Measurements from ENCODE around the gene CD9.
"Not testable (repeated sequence)": the region's sequence is repeated elsewhere in the genome, so short reads cannot be mapped to it uniquely, and the experiment has no call there.

DNA sequence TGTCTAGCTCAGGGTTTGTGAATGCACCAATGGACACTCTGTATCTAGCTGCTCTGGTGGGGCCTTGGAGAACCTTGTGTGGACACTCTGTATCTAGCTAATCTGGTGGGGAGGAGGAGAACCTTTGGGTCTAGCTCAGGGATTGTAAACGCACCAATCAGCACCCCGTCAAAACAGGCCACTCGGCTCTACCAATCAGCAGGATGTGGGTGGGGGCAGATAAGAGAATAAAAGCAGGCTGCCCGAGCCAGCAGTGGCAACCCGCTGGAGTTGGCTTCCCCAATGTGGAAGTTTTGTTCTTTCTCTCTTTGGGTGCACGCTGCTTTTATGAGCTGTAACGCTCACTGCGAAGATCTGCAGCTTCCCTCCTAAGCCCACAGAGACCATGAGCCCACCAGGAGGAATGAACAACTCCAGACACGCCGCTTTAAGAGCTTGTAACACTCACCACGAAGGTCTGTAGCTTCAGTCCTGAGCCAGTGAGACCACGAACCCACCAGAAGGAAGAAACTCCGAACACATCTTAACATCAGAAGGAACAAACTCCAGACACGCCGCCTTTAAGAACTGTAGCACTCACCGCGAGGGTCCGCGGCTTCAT lies 40.1 kb upstream of the CD9 start:
- not testable (repeated sequence) for TF ChIP-seq EZH2 (IDR thresholded peaks at IDR 0.05; ENCODE audit: low read length)
- TF ChIP-seq, protein P1, sequence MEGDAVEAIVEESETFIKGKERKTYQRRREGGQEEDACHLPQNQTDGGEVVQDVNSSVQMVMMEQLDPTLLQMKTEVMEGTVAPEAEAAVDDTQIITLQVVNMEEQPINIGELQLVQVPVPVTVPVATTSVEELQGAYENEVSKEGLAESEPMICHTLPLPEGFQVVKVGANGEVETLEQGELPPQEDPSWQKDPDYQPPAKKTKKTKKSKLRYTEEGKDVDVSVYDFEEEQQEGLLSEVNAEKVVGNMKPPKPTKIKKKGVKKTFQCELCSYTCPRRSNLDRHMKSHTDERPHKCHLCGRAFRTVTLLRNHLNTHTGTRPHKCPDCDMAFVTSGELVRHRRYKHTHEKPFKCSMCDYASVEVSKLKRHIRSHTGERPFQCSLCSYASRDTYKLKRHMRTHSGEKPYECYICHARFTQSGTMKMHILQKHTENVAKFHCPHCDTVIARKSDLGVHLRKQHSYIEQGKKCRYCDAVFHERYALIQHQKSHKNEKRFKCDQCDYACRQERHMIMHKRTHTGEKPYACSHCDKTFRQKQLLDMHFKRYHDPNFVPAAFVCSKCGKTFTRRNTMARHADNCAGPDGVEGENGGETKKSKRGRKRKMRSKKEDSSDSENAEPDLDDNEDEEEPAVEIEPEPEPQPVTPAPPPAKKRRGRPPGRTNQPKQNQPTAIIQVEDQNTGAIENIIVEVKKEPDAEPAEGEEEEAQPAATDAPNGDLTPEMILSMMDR (optimal IDR thresholded peaks at IDR 0.05 in 1 of 3, IDR thresholded peaks at IDR 0.05 in 1 of 3, conservative IDR thresholded peaks at IDR 0.05 in 1 of 3; ENCODE audit: extremely low read depth in 1 of 3, insufficient read depth in 2 of 3, low read length in 3 of 3), result not testable (repeated sequence)
